ENCODE results near the gene WDR49. TPM values are rescaled to one million over a fixed set of nuclear protein-coding genes. Genes with fewer than 3 reads are reported as not detected.

The WDR49 gene
- total and polyA plus RNA-seq, 10 of the 15 experiments (the other 5 are each of a cell fraction or from before 2014, with no cell fraction given), result 0.05 to 0.15 TPM; not detected in 8

DNA sequence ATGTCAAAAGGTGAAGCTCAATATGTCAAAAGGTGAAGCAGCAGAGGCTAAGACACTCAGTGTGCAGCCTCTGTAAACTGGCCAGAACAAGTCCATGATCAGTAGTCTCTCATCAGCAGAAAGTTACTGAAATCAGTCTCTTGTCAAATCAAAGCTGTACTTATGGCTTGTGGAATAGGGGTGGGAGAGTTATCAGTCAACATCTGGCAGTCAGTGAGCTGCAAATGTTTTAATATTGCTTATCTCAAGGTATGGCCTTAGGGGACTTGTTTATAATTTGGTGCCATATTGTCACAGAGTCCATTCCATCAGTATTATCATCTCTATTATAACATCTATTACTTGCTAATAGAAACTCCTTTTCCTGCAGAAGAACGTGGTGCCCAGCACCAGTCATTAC, 14.9 kb upstream of the WDR49 start (continued):
- TF ChIP-seq, protein P1, sequence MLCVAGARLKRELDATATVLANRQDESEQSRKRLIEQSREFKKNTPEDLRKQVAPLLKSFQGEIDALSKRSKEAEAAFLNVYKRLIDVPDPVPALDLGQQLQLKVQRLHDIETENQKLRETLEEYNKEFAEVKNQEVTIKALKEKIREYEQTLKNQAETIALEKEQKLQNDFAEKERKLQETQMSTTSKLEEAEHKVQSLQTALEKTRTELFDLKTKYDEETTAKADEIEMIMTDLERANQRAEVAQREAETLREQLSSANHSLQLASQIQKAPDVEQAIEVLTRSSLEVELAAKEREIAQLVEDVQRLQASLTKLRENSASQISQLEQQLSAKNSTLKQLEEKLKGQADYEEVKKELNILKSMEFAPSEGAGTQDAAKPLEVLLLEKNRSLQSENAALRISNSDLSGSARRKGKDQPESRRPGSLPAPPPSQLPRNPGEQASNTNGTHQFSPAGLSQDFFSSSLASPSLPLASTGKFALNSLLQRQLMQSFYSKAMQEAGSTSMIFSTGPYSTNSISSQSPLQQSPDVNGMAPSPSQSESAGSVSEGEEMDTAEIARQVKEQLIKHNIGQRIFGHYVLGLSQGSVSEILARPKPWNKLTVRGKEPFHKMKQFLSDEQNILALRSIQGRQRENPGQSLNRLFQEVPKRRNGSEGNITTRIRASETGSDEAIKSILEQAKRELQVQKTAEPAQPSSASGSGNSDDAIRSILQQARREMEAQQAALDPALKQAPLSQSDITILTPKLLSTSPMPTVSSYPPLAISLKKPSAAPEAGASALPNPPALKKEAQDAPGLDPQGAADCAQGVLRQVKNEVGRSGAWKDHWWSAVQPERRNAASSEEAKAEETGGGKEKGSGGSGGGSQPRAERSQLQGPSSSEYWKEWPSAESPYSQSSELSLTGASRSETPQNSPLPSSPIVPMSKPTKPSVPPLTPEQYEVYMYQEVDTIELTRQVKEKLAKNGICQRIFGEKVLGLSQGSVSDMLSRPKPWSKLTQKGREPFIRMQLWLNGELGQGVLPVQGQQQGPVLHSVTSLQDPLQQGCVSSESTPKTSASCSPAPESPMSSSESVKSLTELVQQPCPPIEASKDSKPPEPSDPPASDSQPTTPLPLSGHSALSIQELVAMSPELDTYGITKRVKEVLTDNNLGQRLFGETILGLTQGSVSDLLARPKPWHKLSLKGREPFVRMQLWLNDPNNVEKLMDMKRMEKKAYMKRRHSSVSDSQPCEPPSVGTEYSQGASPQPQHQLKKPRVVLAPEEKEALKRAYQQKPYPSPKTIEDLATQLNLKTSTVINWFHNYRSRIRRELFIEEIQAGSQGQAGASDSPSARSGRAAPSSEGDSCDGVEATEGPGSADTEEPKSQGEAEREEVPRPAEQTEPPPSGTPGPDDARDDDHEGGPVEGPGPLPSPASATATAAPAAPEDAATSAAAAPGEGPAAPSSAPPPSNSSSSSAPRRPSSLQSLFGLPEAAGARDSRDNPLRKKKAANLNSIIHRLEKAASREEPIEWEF (IDR thresholded peaks at IDR 0.05; ENCODE audit: insufficient replicate concordance, low read depth, low read length), result no peak
- TF ChIP-seq NR2C1 (IDR thresholded peaks at IDR 0.05) (no peak), CEBPB (IDR thresholded peaks at IDR 0.05; ENCODE audit: borderline replicate concordance in 1 of 2, low read depth in 2 of 2, low read length in 2 of 2) (no peak), TAF1 (IDR thresholded peaks at IDR 0.05; ENCODE audit: borderline replicate concordance, low read depth, low read length) (no peak)

DNA sequence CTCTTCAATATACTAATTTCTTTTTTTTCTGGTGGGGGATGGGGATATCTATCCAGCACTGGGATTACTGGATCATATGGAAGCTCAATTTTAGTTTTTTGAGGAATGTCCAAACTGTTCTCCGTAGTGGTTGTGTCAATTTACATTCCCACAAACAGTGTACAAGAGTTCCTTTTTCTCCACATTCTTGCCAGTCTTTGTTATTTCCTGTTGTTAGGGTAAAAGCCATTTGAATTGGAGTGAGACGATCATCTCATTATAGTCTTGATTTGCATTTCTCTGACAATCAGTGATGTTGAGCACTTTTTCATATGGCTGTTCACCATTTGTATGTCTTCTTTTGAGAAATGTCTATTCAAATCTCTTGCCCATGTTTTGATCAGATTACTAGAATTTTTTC, 12.8 kb upstream of the WDR49 start:
- 78% methylated on average over 2 of the region's 2 CpGs for WGBS (ENCODE audit: insufficient coverage, insufficient replicate concordance, low lambda C conversion rate, missing lambda C conversion rate)
- ChIA-PET SMC1A (ENCODE audit: uncharacterized antibody, unreplicated experiment) (no interaction called here), RAD21 (ENCODE audit: unreplicated experiment) (no interaction called here), POLR2A (no interaction called here), CTCF (interaction anchor here (0.8 to 1.2 kb wide), 3 partner anchors 17 to 41 kb away, joined by 3 to 4 read pairs (median 3); no protein-coding TSS in a partner anchor)
- intact Hi-C loops (cut with micrococcal nuclease; ENCODE audit: unreplicated experiment) (no loop called here), in situ Hi-C loops (cut with MboI) (no loop called here)
- H3K9ac ChIP-seq (ENCODE audit: control insufficient read depth, insufficient read depth, low read length), result no peak overlapping the region
- H3K4me2 ChIP-seq (ENCODE audit: control insufficient read depth, insufficient read depth), result no peak overlapping the region
- no TSS peak for BruUV-seq (replicated peaks)
- H3K36me3 ChIP-seq (ENCODE audit: control insufficient read depth in 2 of 2, insufficient read depth in 2 of 2, low read length in 1 of 2), result no peaks in the 10 kb centered on the region
- H3K27ac ChIP-seq (ENCODE audit: control insufficient read depth, insufficient read depth), result no peak overlapping the region
- FAIRE-seq (no peak), ATAC-seq (no peak), DNase-seq (ENCODE audit: low read depth, low spot score) (no peak)
- no peaks in the 10 kb centered on the region for H4K20me1 ChIP-seq (ENCODE audit: control insufficient read depth, insufficient read depth)
- no peaks in the 10 kb centered on the region for H3K27me3 ChIP-seq (replicated peaks in 1 of 2; ENCODE audit: control insufficient read depth in 2 of 2, insufficient read depth in 2 of 2, low read length in 1 of 2)
- H3K4me1 ChIP-seq (ENCODE audit: control insufficient read depth, insufficient read depth, low read length), result no peaks in the 10 kb centered on the region
- no peaks in the 10 kb centered on the region for H3K79me2 ChIP-seq (ENCODE audit: control insufficient read depth, insufficient read depth, low read length)
- H2AFZ ChIP-seq (ENCODE audit: control insufficient read depth, low read depth, low read length), result no peak overlapping the region
- H3K9me3 ChIP-seq (replicated peaks; ENCODE audit: control insufficient read depth, insufficient read depth, low read length), result no peaks in the 10 kb centered on the region
- H3K4me3 ChIP-seq, result no peak overlapping the region
- no peak for TF ChIP-seq RBBP5 (conservative IDR thresholded peaks at IDR 0.05)
- TF ChIP-seq TBL1XR1 (IDR thresholded peaks at IDR 0.05; ENCODE audit: low read depth, low read length), result no peak
- no peak for TF ChIP-seq EGR1 (IDR thresholded peaks at IDR 0.05; ENCODE audit: borderline replicate concordance in 1 of 2, low read depth in 2 of 2, low read length in 2 of 2)
- no peak for TF ChIP-seq IKZF2 (IDR thresholded peaks at IDR 0.05)
- TF ChIP-seq TCF7 (IDR thresholded peaks at IDR 0.05; ENCODE audit: borderline replicate concordance), result no peak
- no peak for TF ChIP-seq JUND (IDR thresholded peaks at IDR 0.05; ENCODE audit: low read depth, low read length)
- TF ChIP-seq RFX5 (IDR thresholded peaks at IDR 0.05; ENCODE audit: low read depth, low read length), result no peak
- TF ChIP-seq, protein P2, sequence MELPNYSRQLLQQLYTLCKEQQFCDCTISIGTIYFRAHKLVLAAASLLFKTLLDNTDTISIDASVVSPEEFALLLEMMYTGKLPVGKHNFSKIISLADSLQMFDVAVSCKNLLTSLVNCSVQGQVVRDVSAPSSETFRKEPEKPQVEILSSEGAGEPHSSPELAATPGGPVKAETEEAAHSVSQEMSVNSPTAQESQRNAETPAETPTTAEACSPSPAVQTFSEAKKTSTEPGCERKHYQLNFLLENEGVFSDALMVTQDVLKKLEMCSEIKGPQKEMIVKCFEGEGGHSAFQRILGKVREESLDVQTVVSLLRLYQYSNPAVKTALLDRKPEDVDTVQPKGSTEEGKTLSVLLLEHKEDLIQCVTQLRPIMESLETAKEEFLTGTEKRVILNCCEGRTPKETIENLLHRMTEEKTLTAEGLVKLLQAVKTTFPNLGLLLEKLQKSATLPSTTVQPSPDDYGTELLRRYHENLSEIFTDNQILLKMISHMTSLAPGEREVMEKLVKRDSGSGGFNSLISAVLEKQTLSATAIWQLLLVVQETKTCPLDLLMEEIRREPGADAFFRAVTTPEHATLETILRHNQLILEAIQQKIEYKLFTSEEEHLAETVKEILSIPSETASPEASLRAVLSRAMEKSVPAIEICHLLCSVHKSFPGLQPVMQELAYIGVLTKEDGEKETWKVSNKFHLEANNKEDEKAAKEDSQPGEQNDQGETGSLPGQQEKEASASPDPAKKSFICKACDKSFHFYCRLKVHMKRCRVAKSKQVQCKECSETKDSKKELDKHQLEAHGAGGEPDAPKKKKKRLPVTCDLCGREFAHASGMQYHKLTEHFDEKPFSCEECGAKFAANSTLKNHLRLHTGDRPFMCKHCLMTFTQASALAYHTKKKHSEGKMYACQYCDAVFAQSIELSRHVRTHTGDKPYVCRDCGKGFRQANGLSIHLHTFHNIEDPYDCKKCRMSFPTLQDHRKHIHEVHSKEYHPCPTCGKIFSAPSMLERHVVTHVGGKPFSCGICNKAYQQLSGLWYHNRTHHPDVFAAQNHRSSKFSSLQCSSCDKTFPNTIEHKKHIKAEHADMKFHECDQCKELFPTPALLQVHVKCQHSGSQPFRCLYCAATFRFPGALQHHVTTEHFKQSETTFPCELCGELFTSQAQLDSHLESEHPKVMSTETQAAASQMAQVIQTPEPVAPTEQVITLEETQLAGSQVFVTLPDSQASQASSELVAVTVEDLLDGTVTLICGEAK (IDR thresholded peaks at IDR 0.05; ENCODE audit: borderline replicate concordance), result no peak
- TF ChIP-seq PAX5 (IDR thresholded peaks at IDR 0.05; ENCODE audit: borderline replicate concordance, low read depth, low read length), result no peak
- no peak for TF ChIP-seq RUNX3 (IDR thresholded peaks at IDR 0.05; ENCODE audit: low read length)
- no peak for TF ChIP-seq RB1 (IDR thresholded peaks at IDR 0.05; ENCODE audit: borderline replicate concordance)
